B cell (primary cell): ENCODE measurements around the gene CA7. TPM values are rescaled to one million over a fixed set of nuclear protein-coding genes. Genes with fewer than 3 reads are reported as not detected.

Source experiments
- ATAC-seq: fragments of 200-7000 bp; cut with Tn5 transposase; one replicate; pipeline ENCODE4 v1.10.0; 2021; ENCODE audit warnings: low read depth, mild to moderate bottlenecking, moderate number of reproducible peaks, moderate library complexity
- CTCF ChIA-PET: fragments of 350-600 bp; sonication (Branson Sonifier 250); formaldehyde crosslinking; loops from one replicate; lab custom pipeline; 2021; ENCODE audit warnings: antibody characterized with exemption, inconsistent platforms; lab: Charles Lee
- POLR2A ChIA-PET: fragments of 350-600 bp; sonication (Branson Sonifier 250); formaldehyde crosslinking; loops from one replicate; lab custom pipeline; 2021; ENCODE audit warnings: antibody characterized with exemption; lab: Charles Lee
- DNase-seq: peaks from one replicate; pipeline ENCODE4 v3.0.0; 2013
- H2AFZ ChIP-seq: 2 replicates; pipeline ENCODE4 v1.6.1; 2012; ENCODE audit warnings: mild to moderate bottlenecking, low read depth, low read length; ENCODE audit not compliant: insufficient read depth, poor library complexity, severe bottlenecking
- H3K27ac ChIP-seq, 2 donors: 1 replicate in 1 of 2; 2 replicates in 1 of 2; pipeline ENCODE4 v1.5.1; 2012 to 2013; ENCODE audit warnings: low read length in 2 of 2, mild to moderate bottlenecking in 2 of 2, moderate library complexity in 1 of 2
- H3K27me3 ChIP-seq, 4 experiments: fragments of 200-600 bp in 1 of 4; sonication (generic) in 1 of 4; replicated peaks in 1 of 4; 1 replicate in 2 of 4; 2 replicates in 2 of 4; pipeline versions ENCODE4 v1.6.1 to v1.7.0; 2013 to 2016; ENCODE audit warnings: low read length in 3 of 4, mild to moderate bottlenecking in 2 of 4, mixed read lengths in 1 of 4, moderate library complexity in 1 of 4; ENCODE audit not compliant: insufficient read depth in 4 of 4, control insufficient read depth in 3 of 4; ENCODE audit errors: control extremely low read depth in 1 of 4
- H3K36me3 ChIP-seq, 2 experiments: replicated peaks in 1 of 2; 1 replicate in 1 of 2; 2 replicates in 1 of 2; pipeline versions ENCODE4 v1.6.1 to v1.7.1; 2013; ENCODE audit warnings: low read length in 1 of 2; ENCODE audit not compliant: insufficient read depth in 2 of 2, control insufficient read depth in 1 of 2; ENCODE audit errors: control extremely low read depth in 1 of 2, extremely low read depth in 1 of 2
- H3K4me1 ChIP-seq, 2 donors: fragments of 200-600 bp in 1 of 2; sonication (generic) in 1 of 2; 1 replicate in 1 of 2; 2 replicates in 1 of 2; pipeline versions ENCODE4 v1.5.1 to v1.6.1; 2013 to 2017; ENCODE audit warnings: low read length in 2 of 2; ENCODE audit not compliant: control insufficient read depth in 2 of 2, insufficient read depth in 2 of 2
- H3K4me2 ChIP-seq: replicated peaks from 2 replicates; pipeline ENCODE3; 2012; ENCODE audit warnings: mild to moderate bottlenecking, low read depth, low read length; ENCODE audit not compliant: poor library complexity, severe bottlenecking
- H3K4me3 ChIP-seq, 5 experiments: fragments of 200-600 bp in 1 of 5; sonication (generic) in 1 of 5; 1 replicate in 3 of 5; 2 replicates in 2 of 5; pipeline versions ENCODE4 v1.5.1 to v1.7.0; 2011 to 2016; ENCODE audit warnings: low read length in 4 of 5, mild to moderate bottlenecking in 4 of 5, low read depth in 2 of 5, control low read depth in 1 of 5, moderate library complexity in 1 of 5; ENCODE audit not compliant: insufficient read depth in 1 of 5; ENCODE audit errors: control extremely low read depth in 1 of 5, extremely low read depth in 1 of 5
- H3K79me2 ChIP-seq: fragments of 200-600 bp; sonication (generic); one replicate; pipeline ENCODE4 v1.6.0; 2016; ENCODE audit warnings: low read length; ENCODE audit not compliant: control insufficient read depth, insufficient read depth
- H3K9ac ChIP-seq: fragments of 200-600 bp; sonication (generic); 2 replicates; pipeline ENCODE4 v1.6.1; 2017; ENCODE audit warnings: mild to moderate bottlenecking, low read length, moderate library complexity
- H3K9me3 ChIP-seq, 3 donors: one replicate each; pipeline versions ENCODE4 v1.6.1 to v1.7.1; 2013; ENCODE audit warnings: low read length in 2 of 3; ENCODE audit not compliant: control insufficient read depth in 2 of 3, insufficient read depth in 1 of 3; ENCODE audit errors: control extremely low read depth in 1 of 3
- H4K20me1 ChIP-seq: 2 replicates; pipeline ENCODE4 v1.6.0; 2012; ENCODE audit warnings: mild to moderate bottlenecking, low read length; ENCODE audit not compliant: insufficient read depth, control insufficient read depth, poor library complexity, severe bottlenecking
- H3K27ac Mint-ChIP-seq: one replicate; pipeline ENCODE4 v1.8.0; 2021; ENCODE audit warnings: mixed read lengths
- H3K27me3 Mint-ChIP-seq: one replicate; pipeline ENCODE4 v1.8.0; 2021; ENCODE audit warnings: mixed read lengths
- H3K4me1 Mint-ChIP-seq: one replicate; pipeline ENCODE4 v1.8.0; 2021; ENCODE audit warnings: mixed read lengths
- H3K4me3 Mint-ChIP-seq: one replicate; pipeline ENCODE4 v1.8.0; 2021; ENCODE audit warnings: mixed read lengths
- H3K9me3 Mint-ChIP-seq: one replicate; pipeline ENCODE4 v1.8.0; 2022; ENCODE audit warnings: mixed read lengths; ENCODE audit not compliant: insufficient read depth
- CTCF ChIP-seq: fragments of 200-600 bp; IDR thresholded peaks from one replicate; pipeline ENCODE4 v1.8.0; 2022; ENCODE audit warnings: antibody characterized with exemption, mild to moderate bottlenecking
- EZH2 ChIP-seq: IDR thresholded peaks from 2 replicates; pipeline ENCODE4 v1.6.1; 2012; ENCODE audit warnings: borderline replicate concordance, low read depth, mild to moderate bottlenecking, moderate library complexity, low read length; ENCODE audit not compliant: insufficient read depth, poor library complexity, severe bottlenecking
- WGBS: methylation state at CpG from one replicate; pipeline ENCODE4 v1.1.5; 2013; ENCODE audit warnings: missing lambda C conversion rate; ENCODE audit not compliant: insufficient coverage; 5-methylcytosine and 5-hydroxymethylcytosine counted together
- intact Hi-C: fragments of 100-400 bp; cut with micrococcal nuclease; formaldehyde crosslinking; loops from one replicate; pipeline ENCODE4 v1.10.0; 2022
- polyA plus RNA-seq: library from polyadenylated mRNA; depleted of rRNA; stranded (reverse); fragments of >200 nt; gene quantifications from 2 replicates; pipeline ENCODE4 v1.2.3, GENCODE V29; 2012
- total RNA-seq, 2 donors: library from RNA; stranded (reverse); fragments of 120-200 nt in 1 of 2; gene quantifications; 1 replicate in 1 of 2; 2 replicates in 1 of 2; pipeline versions ENCODE4 v1.2.3 to v1.2.4, GENCODE V29; 2013 to 2022

Gene CA7
- total and polyA plus RNA-seq, 2 donors (not counting 1 experiment from before 2014, with no cell fraction given), result not detected

GRCh38 chr16:66856801-66857200, 12.6 kb downstream of the CA7 start:
- H3K4me1 Mint-ChIP-seq, result no peaks in the 10 kb centered on the region
- Histone ChIP-seq H3K36me3 (no peaks in the 10 kb centered on the region), H3K4me1 (no peaks in the 10 kb centered on the region), H4K20me1 (no peaks in the 10 kb centered on the region), H3K27ac (no peak overlapping the region), H3K4me2 (no peak overlapping the region), H3K9ac (no peak overlapping the region), H3K9me3 (no peaks in the 10 kb centered on the region), H2AFZ (no peak overlapping the region), H3K4me3 (no peak overlapping the region), H3K79me2 (no peaks in the 10 kb centered on the region), H3K27me3 (no peaks in the 10 kb centered on the region)
- intact Hi-C loops, result no loop called here
- DNase-seq, result no peak
- POLR2A ChIA-PET, result no interaction called here
- H3K27ac Mint-ChIP-seq, result no peak overlapping the region
- WGBS, result 80% methylated on average over 1 of the region's 2 CpGs
- ATAC-seq, result no peak
- H3K27me3 Mint-ChIP-seq, result no peaks in the 10 kb centered on the region
- no peak overlapping the region for H3K4me3 Mint-ChIP-seq
- TF ChIP-seq CTCF (no peak), EZH2 (no peak)
- CTCF ChIA-PET, result interaction anchor here (0.8 to 4.7 kb wide), 5 partner anchors 11 to 452 kb away, joined by 3 to 29 read pairs (median 3); partner anchors contain the start of gene NAE1
- no peaks in the 10 kb centered on the region for H3K9me3 Mint-ChIP-seq

GRCh38 chr16:66857437-66857836, 13.2 kb downstream of the CA7 start:
- intact Hi-C loops, result no loop called here
- 76% methylated on average over 4 of the region's 6 CpGs for WGBS
- Histone ChIP-seq H3K27ac (no peak overlapping the region), H3K4me3 (no peak overlapping the region), H3K4me2 (no peak overlapping the region), H3K9me3 (no peaks in the 10 kb centered on the region), H2AFZ (no peak overlapping the region), H3K79me2 (no peaks in the 10 kb centered on the region), H3K27me3 (no peaks in the 10 kb centered on the region), H3K36me3 (no peaks in the 10 kb centered on the region), H4K20me1 (no peaks in the 10 kb centered on the region), H3K9ac (no peak overlapping the region), H3K4me1 (no peaks in the 10 kb centered on the region)
- Mint-ChIP-seq H3K27me3 (no peaks in the 10 kb centered on the region), H3K9me3 (no peaks in the 10 kb centered on the region), H3K4me1 (no peaks in the 10 kb centered on the region), H3K27ac (no peak overlapping the region), H3K4me3 (no peak overlapping the region)
- CTCF ChIA-PET, result interaction anchor here (1.1 to 4.7 kb wide), 2 partner anchors 11 to 17 kb away, joined by 3 to 29 read pairs; no protein-coding TSS in a partner anchor
- POLR2A ChIA-PET, result no interaction called here
- no peak for ATAC-seq
- no peak for TF ChIP-seq CTCF
- no peak for TF ChIP-seq EZH2
- DNase-seq, result no peak
